ENCODE results near the gene LGALS14. TPM values are rescaled to one million over a fixed set of nuclear protein-coding genes. Genes with fewer than 3 reads are reported as not detected.
"Not testable (repeated sequence)": the region's sequence is repeated elsewhere in the genome, so short reads cannot be mapped to it uniquely, and the experiment has no call there.

LGALS14 gene
- polyA plus RNA-seq, 1 donor: not detected

DNA sequence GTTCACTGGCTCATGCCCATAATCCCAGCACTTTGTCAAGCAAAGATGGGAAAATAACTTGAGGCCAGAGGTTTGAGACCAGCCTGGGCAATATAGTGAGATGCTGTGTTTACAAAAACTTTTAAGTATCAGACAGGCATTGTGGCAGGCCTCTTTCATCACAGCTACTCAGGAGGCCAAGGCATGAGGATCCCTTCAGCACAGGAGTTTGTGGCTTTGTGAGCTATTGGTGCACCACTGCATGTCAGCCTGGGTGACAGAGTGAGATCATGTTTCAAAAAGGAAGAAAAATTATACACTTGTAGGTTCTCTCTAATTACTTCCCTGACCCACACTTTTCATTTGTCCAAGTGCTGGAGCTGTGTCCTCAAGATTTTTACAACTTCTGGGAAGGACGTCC lies 11.5 kb upstream of the LGALS14 start:
- no peak overlapping the region for H3K4me3 ChIP-seq (ENCODE audit: low read length)
- H3K27me3 ChIP-seq (ENCODE audit: control insufficient read depth, insufficient read depth, low read length): peaks cover 2% of the 10 kb centered on the region
- H3K36me3 ChIP-seq (ENCODE audit: control insufficient read depth, insufficient read depth, low read length): no peaks in the 10 kb centered on the region
- no peaks in the 10 kb centered on the region for H3K9me3 ChIP-seq (ENCODE audit: control insufficient read depth, low read depth, low read length)
- no CpG with 5 or more reads among the region's 1 CpG for WGBS (ENCODE audit: insufficient coverage, low lambda C conversion rate)
- H3K27ac ChIP-seq (ENCODE audit: low read length): no peak overlapping the region
- no peak for DNase-seq
- H3K4me1 ChIP-seq (ENCODE audit: control insufficient read depth, insufficient read depth, low read length): no peaks in the 10 kb centered on the region

DNA sequence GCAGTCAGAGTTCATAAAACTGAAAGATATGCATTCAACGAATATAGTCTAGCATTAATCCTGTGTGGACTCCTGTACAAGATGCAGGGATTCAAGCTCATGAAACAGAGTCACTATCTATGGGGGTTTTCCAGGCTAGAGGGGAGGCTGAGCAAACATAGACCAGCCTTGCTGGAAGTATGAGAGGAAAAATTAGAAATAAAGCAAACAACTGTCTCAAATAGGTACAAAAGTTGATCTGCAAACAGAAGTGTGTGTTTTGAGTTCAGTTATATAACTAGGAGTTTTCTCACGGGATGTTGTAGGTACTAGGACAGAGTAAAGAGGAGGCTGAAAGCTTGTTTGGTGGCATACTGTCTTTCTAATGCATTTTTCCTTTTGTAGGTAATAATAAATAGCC lies 8.5 kb upstream of the LGALS14 start:
- 83% methylated on average over 1 of the region's 2 CpGs for WGBS (ENCODE audit: insufficient coverage, low lambda C conversion rate)
- Histone ChIP-seq H3K9me3 (ENCODE audit: control insufficient read depth, low read depth, low read length) (no peaks in the 10 kb centered on the region), H3K27ac (ENCODE audit: low read length) (no peak overlapping the region), H3K4me3 (ENCODE audit: low read length) (no peak overlapping the region), H3K27me3 (ENCODE audit: control insufficient read depth, insufficient read depth, low read length) (peaks cover 5% of the 10 kb centered on the region), H3K36me3 (ENCODE audit: control insufficient read depth, insufficient read depth, low read length) (no peaks in the 10 kb centered on the region), H3K4me1 (ENCODE audit: control insufficient read depth, insufficient read depth, low read length) (no peaks in the 10 kb centered on the region)
- no peak for DNase-seq

GRCh38 chr19:39696387-39696786 lies 7.9 kb upstream of the LGALS14 start:
- Histone ChIP-seq H3K27me3 (ENCODE audit: control insufficient read depth, insufficient read depth, low read length) (peaks cover 5% of the 10 kb centered on the region), H3K4me1 (ENCODE audit: control insufficient read depth, insufficient read depth, low read length) (no peaks in the 10 kb centered on the region), H3K27ac (ENCODE audit: low read length) (no peak overlapping the region), H3K9me3 (ENCODE audit: control insufficient read depth, low read depth, low read length) (no peaks in the 10 kb centered on the region), H3K36me3 (ENCODE audit: control insufficient read depth, insufficient read depth, low read length) (no peaks in the 10 kb centered on the region), H3K4me3 (ENCODE audit: low read length) (no peak overlapping the region)
- no CpG with 5 or more reads among the region's 2 CpGs for WGBS (ENCODE audit: insufficient coverage, low lambda C conversion rate)
- DNase-seq: no peak

GRCh38 chr19:39698535-39698934 lies 5.7 kb upstream of the LGALS14 start:
- Histone ChIP-seq H3K27ac (ENCODE audit: low read length) (no peak overlapping the region), H3K9me3 (ENCODE audit: control insufficient read depth, low read depth, low read length) (no peaks in the 10 kb centered on the region), H3K36me3 (ENCODE audit: control insufficient read depth, insufficient read depth, low read length) (no peaks in the 10 kb centered on the region), H3K27me3 (ENCODE audit: control insufficient read depth, insufficient read depth, low read length) (peaks cover 5% of the 10 kb centered on the region), H3K4me1 (ENCODE audit: control insufficient read depth, insufficient read depth, low read length) (no peaks in the 10 kb centered on the region), H3K4me3 (ENCODE audit: low read length) (no peak overlapping the region)
- DNase-seq: no peak

- no peak overlapping the region for H3K4me3 ChIP-seq (ENCODE audit: low read length)
- peaks cover 3% of the 10 kb centered on the region for H3K27me3 ChIP-seq (ENCODE audit: control insufficient read depth, insufficient read depth, low read length)
- 70% methylated on average over 2 of the region's 5 CpGs for WGBS (ENCODE audit: insufficient coverage, low lambda C conversion rate)
- H3K36me3 ChIP-seq (ENCODE audit: control insufficient read depth, insufficient read depth, low read length): no peaks in the 10 kb centered on the region
- DNase-seq: no peak
- no peaks in the 10 kb centered on the region for H3K9me3 ChIP-seq (ENCODE audit: control insufficient read depth, low read depth, low read length)
- no peak overlapping the region for H3K27ac ChIP-seq (ENCODE audit: low read length)
- H3K4me1 ChIP-seq (ENCODE audit: control insufficient read depth, insufficient read depth, low read length): no peaks in the 10 kb centered on the region
Measured at GRCh38 chr19:39701291-39701690, 3.0 kb upstream of the LGALS14 start.

- H3K9me3 ChIP-seq (ENCODE audit: control insufficient read depth, low read depth, low read length): no peaks in the 10 kb centered on the region
- no peak overlapping the region for H3K4me3 ChIP-seq (ENCODE audit: low read length)
- no peak for DNase-seq
- no peaks in the 10 kb centered on the region for H3K36me3 ChIP-seq (ENCODE audit: control insufficient read depth, insufficient read depth, low read length)
- WGBS (ENCODE audit: insufficient coverage, low lambda C conversion rate): no CpG with 5 or more reads among the region's 8 CpGs
- no peaks in the 10 kb centered on the region for H3K27me3 ChIP-seq (ENCODE audit: control insufficient read depth, insufficient read depth, low read length)
- H3K27ac ChIP-seq (ENCODE audit: low read length): no peak overlapping the region
- H3K4me1 ChIP-seq (ENCODE audit: control insufficient read depth, insufficient read depth, low read length): no peaks in the 10 kb centered on the region
Measured at GRCh38 chr19:39705578-39706188, 1.4 kb downstream of the LGALS14 start.

DNA sequence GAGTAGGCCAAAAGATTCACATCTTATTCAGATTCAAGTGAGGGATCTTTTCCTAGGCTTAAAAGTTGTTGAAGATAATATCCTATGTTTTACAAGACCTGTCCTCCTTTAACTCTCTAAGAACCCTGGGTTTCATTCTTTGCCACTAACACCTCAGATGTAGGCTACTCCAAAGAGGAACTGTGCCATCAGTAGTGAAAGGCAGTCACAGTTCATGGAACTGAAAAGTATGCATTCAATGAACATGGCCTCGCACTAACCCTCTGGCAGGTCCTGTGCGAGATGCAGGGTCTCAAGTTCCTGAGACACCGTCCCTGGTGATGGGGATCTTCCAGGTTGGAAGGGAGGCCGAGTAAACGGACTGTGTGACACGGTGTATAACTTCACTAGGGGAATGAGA lies 4.3 kb downstream of the LGALS14 start:
- no peaks in the 10 kb centered on the region for H3K4me1 ChIP-seq (ENCODE audit: control insufficient read depth, insufficient read depth, low read length)
- no peaks in the 10 kb centered on the region for H3K36me3 ChIP-seq (ENCODE audit: control insufficient read depth, insufficient read depth, low read length)
- DNase-seq: no peak
- no peaks in the 10 kb centered on the region for H3K9me3 ChIP-seq (ENCODE audit: control insufficient read depth, low read depth, low read length)
- WGBS (ENCODE audit: insufficient coverage, low lambda C conversion rate): no CpG with 5 or more reads among the region's 6 CpGs
- H3K27ac ChIP-seq (ENCODE audit: low read length): no peak overlapping the region
- no peaks in the 10 kb centered on the region for H3K27me3 ChIP-seq (ENCODE audit: control insufficient read depth, insufficient read depth, low read length)
- H3K4me3 ChIP-seq (ENCODE audit: low read length): no peak overlapping the region

GRCh38 chr19:39709026-39709872 lies 5.0 kb downstream of the LGALS14 start:
- no peaks in the 10 kb centered on the region for H3K4me1 ChIP-seq (ENCODE audit: control insufficient read depth, insufficient read depth, low read length)
- no peaks in the 10 kb centered on the region for H3K36me3 ChIP-seq (ENCODE audit: control insufficient read depth, insufficient read depth, low read length)
- WGBS (ENCODE audit: insufficient coverage, low lambda C conversion rate): no CpG with 5 or more reads among the region's 5 CpGs
- no peaks in the 10 kb centered on the region for H3K9me3 ChIP-seq (ENCODE audit: control insufficient read depth, low read depth, low read length)
- DNase-seq: no peak
- no peaks in the 10 kb centered on the region for H3K27me3 ChIP-seq (ENCODE audit: control insufficient read depth, insufficient read depth, low read length)
- H3K4me3 ChIP-seq (ENCODE audit: low read length): no peak overlapping the region
- no peak overlapping the region for H3K27ac ChIP-seq (ENCODE audit: low read length)

DNA sequence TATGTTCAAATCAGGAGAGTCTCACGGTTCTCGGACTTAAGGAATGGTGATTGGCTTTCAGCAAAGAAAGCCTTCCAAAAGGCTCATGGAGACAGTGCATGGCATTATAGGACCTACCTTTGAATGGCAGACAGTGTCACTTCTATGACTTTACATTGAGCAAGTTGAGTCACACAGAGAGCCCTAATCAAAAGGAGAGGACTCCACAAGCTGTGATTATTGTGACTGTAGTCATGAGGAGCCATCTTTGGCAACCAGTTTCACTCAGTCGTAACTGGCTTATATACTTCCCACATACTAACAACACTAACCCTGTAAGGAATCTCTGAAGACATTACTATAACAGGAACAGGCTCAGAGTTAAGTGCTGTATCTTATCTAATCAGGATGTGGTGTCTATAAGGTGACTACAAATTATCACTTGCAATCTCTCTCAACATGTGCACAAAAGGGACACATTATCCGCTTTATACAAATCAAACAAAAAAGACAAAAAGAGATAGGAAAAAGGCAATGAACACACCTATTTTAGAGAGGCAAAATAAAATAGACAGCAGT lies 6.1 kb downstream of the LGALS14 start:
- no peaks in the 10 kb centered on the region for H3K27me3 ChIP-seq (ENCODE audit: control insufficient read depth, insufficient read depth, low read length)
- H3K9me3 ChIP-seq (ENCODE audit: control insufficient read depth, low read depth, low read length): no peaks in the 10 kb centered on the region
- H3K36me3 ChIP-seq (ENCODE audit: control insufficient read depth, insufficient read depth, low read length): no peaks in the 10 kb centered on the region
- no peak overlapping the region for H3K27ac ChIP-seq (ENCODE audit: low read length)
- H3K4me1 ChIP-seq (ENCODE audit: control insufficient read depth, insufficient read depth, low read length): no peaks in the 10 kb centered on the region
- DNase-seq: no peak
- WGBS (ENCODE audit: insufficient coverage, low lambda C conversion rate): 78% methylated on average over 1 of the region's 4 CpGs
- H3K4me3 ChIP-seq (ENCODE audit: low read length): no peak overlapping the region

- not testable (repeated sequence) for DNase-seq; H3K27me3 ChIP-seq (ENCODE audit: control insufficient read depth, insufficient read depth, low read length); H3K27ac ChIP-seq (ENCODE audit: low read length); H3K36me3 ChIP-seq (ENCODE audit: control insufficient read depth, insufficient read depth, low read length); H3K4me1 ChIP-seq (ENCODE audit: control insufficient read depth, insufficient read depth, low read length); H3K9me3 ChIP-seq (ENCODE audit: control insufficient read depth, low read depth, low read length); H3K4me3 ChIP-seq (ENCODE audit: low read length)
- 20% methylated on average over 1 of the region's 3 CpGs for WGBS (ENCODE audit: insufficient coverage, low lambda C conversion rate)
Measured at GRCh38 chr19:39720144-39720543, 15.9 kb downstream of the LGALS14 start.

- Histone ChIP-seq H3K36me3 (ENCODE audit: control insufficient read depth, insufficient read depth, low read length) (no peaks in the 10 kb centered on the region), H3K27me3 (ENCODE audit: control insufficient read depth, insufficient read depth, low read length) (no peaks in the 10 kb centered on the region), H3K4me1 (ENCODE audit: control insufficient read depth, insufficient read depth, low read length) (no peaks in the 10 kb centered on the region), H3K27ac (ENCODE audit: low read length) (no peak overlapping the region), H3K9me3 (ENCODE audit: control insufficient read depth, low read depth, low read length) (no peaks in the 10 kb centered on the region), H3K4me3 (ENCODE audit: low read length) (no peak overlapping the region)
- no peak for DNase-seq
Measured at GRCh38 chr19:39725995-39726394, 21.7 kb downstream of the LGALS14 start.
